ENCODE data around the gene HPGDS. TPM values are rescaled to one million over a fixed set of nuclear protein-coding genes. Genes with fewer than 3 reads are reported as not detected.
A peak's percentile ranks its signal among the peaks of the same experiment; 100 is the strongest.
"Not testable (repeated sequence)": the region's sequence is repeated elsewhere in the genome, so short reads cannot be mapped to it uniquely, and the experiment has no call there.

HPGDS gene
- total RNA-seq, 1 experiment from 2014 or later = not detected

DNA sequence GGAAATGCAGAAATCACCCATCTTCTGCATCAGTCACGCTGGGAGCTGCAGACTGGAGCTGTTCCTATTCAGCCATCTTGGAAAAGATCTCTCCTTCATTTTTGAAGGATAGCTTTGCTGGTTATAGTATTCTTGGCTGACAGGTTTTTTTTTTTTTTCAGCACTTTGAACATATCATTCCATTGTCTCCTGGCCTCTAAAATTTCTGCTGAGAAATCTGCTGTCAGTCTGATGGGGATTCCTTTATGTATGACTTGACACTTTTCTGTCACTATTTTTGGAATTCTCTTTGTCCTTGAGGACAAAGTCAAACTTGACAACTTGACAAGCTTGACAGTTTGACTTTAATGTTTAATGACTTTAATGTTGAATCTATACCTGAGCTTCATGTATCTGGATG, 16.8 kb downstream of the HPGDS start:
- no peak for DNase-seq (ENCODE audit: low spot score)

DNA sequence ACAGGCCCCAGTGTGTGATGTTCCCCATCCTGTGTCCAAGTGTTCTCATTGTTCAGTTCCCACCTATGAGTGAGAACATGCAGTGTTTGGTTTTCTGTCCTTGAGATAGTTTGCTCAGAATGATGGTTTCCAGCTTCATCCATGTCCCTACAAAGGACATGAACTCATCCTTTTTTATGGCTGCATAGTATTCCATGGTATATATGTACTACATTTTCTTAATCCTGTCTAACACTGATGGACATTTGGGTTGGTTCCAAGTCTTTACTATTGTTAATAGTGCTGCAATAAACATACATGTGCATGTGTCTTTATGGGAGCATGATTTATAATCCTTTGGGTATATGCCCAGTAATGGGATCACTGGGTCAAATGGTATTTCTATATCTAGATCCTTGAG, 22.7 kb downstream of the HPGDS start:
- not testable (repeated sequence) for DNase-seq (ENCODE audit: low spot score)

GRCh38 chr4:94307231-94307871, 35.3 kb downstream of the HPGDS start:
- DNase-seq (ENCODE audit: low spot score) = no peak

DNA sequence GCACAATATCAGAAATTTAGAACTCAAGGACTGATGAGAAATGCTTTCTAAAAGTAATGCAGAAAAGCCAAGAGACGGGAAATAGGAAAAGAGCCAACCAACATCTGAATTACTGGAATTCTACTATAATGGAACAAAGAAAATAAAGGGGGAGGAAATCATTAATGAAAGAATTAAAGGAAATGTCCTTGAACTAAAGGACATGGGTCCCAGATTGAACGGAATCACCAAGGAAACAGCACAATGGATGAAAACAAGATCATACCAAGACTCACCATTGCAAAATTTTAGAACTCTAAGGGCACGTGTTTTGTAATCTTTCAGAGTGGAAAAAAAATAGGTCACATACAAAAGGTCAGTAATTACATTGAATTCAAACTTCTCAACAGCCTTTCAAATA, 35.9 kb downstream of the HPGDS start:
- DNase-seq (ENCODE audit: low spot score) = no peak

DNA sequence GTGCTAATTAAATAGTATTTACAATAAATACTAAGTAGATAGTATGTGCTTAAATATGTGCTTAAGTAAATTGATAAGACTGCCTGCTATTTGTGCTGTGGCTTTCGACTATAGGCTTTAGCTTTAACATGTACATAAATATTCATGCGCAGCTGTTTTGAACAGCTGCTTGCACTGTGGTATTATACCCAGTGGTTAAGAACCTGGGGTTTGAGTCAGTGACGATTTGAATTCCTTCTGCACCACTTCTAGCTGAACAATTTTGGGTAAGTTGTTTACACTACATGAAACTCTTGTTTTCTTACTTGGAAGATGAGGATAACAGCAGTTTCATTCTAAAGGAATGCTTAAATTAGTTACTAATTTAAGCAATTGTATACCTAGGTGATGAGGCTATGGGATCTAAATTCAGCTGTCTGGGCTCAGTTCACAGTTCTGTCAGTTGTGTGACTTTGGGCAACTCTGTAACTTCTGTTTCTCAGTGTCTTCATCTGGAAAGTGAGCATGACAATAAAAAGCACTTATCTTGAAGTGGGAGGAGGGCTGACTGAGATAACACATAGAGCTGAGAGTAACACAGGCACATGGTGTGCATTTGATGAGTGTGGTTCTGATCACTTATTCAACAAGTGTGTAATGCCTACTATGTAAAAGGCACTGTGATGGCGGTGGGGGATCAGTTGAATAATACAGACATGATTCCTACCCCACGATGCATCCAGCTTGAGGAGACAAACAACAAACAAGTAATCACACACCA, 37.0 kb downstream of the HPGDS start:
- no peak for DNase-seq (ENCODE audit: low spot score)

GRCh38 chr4:94304365-94304971, 38.2 kb downstream of the HPGDS start:
- peak; percentile 73 for DNase-seq (ENCODE audit: low spot score)

GRCh38 chr4:94302191-94302590, 40.4 kb downstream of the HPGDS start:
- no peak for DNase-seq (ENCODE audit: low spot score)

DNA sequence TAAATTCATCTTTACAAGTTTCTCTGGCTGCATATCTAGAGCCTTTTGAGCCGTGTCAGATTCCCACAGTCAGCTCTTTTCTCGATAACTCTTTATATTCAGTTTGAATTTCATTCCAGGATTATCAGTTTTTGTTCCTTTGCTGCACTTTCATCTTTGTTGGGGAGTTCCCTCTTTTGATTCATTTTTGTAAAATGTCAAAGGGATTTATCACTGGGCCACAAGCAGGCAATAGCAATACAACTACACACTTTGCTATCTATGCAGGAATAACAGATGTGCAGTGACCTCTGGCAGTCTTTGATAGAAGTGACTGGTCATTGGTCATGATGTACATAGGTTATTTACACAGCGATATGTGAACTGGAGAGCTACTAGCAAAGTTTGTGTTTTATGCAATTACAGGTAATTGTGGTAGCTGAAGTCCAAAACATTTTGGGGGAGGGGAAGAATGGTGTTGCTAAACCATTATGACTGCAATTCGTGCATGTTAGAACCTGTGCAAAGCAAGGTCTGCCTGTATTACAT, 43.8 kb downstream of the HPGDS start:
- DNase-seq (ENCODE audit: low spot score) = no peak

GRCh38 chr4:94295473-94295872, 47.2 kb downstream of the HPGDS start:
- not testable (repeated sequence) for DNase-seq (ENCODE audit: low spot score)

DNA sequence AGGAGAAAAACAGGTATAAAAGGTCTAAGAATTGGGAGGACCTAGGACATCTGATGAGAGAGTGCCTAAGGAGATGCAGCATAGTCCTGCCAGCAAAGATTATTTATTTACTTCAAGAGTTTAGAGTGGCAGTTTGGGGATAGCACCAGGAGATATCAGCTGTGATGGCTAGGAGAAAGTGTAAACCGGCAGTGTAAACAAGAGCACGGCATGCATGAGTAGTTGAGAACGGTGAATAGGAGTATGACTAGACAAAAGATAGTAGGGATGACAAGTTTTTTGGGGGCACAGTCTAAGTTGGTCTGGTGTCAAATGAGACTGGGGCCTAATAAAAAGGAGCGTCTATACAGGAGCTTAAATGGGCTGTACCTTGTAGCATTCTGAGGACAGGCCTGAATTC, 48.7 kb downstream of the HPGDS start:
- DNase-seq (ENCODE audit: low spot score) = not testable (repeated sequence)

- DNase-seq (ENCODE audit: low spot score) = no peak
These were observed 52.4 kb downstream of the HPGDS start for GRCh38 chr4:94290245-94290644.

DNA sequence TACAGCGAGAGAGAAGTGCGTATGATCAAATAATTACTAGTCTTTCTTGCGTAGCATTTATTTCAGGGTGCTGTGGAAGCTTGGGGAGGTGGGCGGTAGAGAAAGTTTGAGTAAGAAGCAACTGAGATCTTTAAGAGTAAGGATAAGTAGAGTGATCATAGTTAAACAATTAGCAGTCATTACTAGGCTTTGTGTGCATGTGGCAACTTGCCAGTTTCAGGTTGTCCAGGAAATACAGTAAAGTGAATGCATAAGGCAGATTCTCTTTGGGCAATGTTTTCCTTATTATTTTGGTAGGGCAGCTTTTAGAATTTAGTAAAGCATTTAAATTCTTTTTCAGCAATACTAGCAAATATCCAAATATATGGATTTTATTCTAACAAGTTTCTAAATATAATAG, 57.0 kb downstream of the HPGDS start:
- DNase-seq (ENCODE audit: low spot score) = peak; percentile 8

- no peak for DNase-seq (ENCODE audit: low spot score)
These were observed 57.7 kb downstream of the HPGDS start for GRCh38 chr4:94284889-94285288.

DNA sequence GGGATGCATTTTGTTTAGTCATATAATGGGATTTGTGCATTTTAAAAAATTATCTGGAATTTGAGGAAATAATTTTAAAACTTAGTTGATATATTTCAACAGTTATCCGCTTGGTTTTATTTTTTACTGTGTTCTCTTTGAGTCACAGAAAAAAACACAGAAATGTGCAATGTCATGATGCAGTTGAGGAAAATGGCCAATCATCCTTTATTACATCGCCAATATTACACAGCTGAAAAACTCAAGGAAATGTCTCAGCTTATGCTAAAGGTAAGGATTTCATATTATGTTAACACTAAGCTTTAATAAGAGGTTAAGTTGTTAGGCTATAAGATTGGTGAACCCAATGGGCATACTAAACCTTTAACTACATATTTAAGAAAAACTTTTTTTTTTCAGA, 63.9 kb downstream of the HPGDS start:
- no peak for DNase-seq (ENCODE audit: low spot score)

GRCh38 chr4:94277534-94277933, 65.1 kb downstream of the HPGDS start:
- DNase-seq (ENCODE audit: low spot score) = no peak

DNA sequence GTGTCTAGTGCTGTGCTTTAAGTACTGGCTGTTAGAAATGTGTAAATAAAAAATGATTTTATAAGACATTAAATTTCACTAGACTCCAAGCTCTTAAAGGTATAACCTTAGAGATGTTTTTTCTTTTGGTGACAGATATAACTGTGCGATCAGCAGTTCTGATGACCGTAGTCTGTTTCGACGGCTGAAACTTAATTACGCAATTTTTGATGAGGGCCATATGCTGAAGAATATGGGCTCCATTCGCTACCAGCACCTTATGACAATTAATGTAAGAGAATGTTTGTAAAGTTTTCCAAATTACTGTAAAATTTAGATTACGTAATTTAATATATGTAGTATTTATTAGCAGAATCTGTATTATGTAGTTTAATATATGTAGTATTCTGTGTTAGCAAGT, 66.4 kb downstream of the HPGDS start:
- DNase-seq (ENCODE audit: low spot score) = no peak

GRCh38 chr4:94274912-94275311, 67.7 kb downstream of the HPGDS start:
- DNase-seq (ENCODE audit: low spot score) = no peak

- DNase-seq (ENCODE audit: low spot score) = no peak
These were observed 71.4 kb downstream of the HPGDS start for GRCh38 chr4:94271248-94271647.

GRCh38 chr4:94267037-94267436, 75.6 kb downstream of the HPGDS start:
- DNase-seq (ENCODE audit: low spot score) = no peak

GRCh38 chr4:94262163-94263016, 80.2 kb downstream of the HPGDS start:
- DNase-seq (ENCODE audit: low spot score) = no peak

- DNase-seq (ENCODE audit: low spot score) = peak; percentile 38
These were observed 85.8 kb downstream of the HPGDS start for GRCh38 chr4:94256828-94257227.
